Central memory CD4-positive, alpha-beta T cell (primary cell): ENCODE data around the gene ARRB1.
"Not testable (repeated sequence)": the region's sequence is repeated elsewhere in the genome, so short reads cannot be mapped to it uniquely, and the experiment has no call there.

Experiments used
- DNase-seq: peaks from one replicate; pipeline ENCODE4 v3.0.0; 2022

The ARRB1 gene

DNA sequence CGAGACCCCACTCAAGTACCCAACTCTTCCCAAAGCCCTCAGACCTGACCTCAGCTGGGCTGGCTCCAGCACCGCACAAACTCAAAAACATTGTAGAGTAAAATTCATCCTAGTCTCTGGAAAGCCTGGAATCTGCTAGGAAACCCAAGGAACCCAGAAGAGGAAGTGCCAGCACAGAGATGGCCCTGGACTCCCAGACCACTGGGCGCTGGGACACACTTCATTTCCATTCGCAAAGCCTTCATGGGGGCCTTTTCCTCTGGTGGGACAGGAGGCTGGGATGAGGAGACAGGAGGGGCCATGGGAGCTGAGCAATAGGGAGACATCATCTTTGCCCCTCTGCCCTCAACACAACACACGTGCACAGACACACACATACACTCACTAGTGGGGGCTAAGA lies 30.8 kb downstream of the ARRB1 start:
- DNase-seq: no peak

DNA sequence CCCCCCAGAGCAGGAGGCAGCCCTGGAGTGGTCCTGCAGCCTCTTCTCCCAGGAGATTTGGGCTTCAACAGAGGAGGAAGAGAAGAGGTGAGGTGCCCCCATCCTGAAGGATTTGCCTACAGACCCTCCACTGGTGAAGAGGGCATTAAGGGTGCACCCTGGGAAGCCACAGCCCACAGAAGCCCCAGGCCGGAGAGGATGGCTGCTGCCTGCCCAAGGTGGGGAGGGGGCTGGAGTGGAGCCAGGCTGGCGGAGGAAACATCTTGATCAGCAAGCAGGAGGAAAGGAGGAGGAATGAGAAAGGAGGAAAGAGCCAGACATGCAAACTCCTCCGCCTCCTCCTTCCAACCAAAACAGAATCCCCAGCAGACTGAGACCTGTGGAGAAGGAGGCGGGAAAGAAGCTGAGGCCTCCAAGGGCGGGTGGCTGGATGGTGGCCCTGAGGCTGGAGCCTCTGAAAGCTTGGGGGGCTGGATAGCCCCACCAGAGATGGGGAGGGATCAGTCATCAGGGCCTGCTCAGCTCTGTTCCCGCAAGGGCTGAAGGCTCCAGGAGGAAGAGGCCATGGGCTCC lies 31.3 kb downstream of the ARRB1 start:
- no peak for DNase-seq

DNA sequence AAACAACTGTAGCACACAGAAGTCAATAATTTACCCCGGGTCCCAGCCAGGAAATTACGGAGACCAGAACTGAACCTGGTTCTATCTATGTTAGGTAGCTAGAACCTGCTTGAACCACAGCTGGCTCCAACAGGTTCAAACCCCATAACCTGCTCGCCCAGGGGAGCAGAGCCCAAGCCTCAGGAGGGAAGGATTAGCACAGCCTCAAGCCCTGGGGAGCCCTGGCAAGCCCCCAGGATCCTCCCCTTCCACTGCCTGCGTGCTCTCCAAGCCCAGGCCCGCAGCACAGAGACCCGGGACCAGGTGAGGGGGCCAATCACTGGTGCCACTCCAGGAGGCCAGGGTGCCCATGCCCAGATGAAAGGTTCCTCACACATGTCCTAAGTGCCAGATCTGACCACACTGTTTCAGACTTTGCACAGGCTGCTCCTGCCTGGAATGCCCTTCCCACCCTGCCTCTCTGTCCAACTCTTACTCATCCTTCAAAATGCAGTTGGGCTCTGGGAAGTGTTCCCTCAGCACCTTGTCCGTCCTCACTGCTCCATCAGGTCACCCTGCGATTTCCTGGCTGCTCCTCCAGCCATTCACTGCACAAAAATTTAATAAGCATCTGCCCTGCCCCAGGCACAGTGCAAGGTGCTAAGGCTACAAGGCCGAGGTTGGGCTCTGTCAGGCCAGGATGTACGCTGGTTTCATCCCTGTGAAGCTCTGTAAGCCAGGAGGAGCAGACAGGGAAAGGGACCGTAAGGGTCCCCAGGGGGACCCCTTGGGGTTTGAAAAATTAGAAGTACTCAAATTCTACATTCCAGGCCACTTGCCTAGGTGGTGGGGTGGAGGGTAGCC lies 32.2 kb downstream of the ARRB1 start:
- DNase-seq: no peak

DNA sequence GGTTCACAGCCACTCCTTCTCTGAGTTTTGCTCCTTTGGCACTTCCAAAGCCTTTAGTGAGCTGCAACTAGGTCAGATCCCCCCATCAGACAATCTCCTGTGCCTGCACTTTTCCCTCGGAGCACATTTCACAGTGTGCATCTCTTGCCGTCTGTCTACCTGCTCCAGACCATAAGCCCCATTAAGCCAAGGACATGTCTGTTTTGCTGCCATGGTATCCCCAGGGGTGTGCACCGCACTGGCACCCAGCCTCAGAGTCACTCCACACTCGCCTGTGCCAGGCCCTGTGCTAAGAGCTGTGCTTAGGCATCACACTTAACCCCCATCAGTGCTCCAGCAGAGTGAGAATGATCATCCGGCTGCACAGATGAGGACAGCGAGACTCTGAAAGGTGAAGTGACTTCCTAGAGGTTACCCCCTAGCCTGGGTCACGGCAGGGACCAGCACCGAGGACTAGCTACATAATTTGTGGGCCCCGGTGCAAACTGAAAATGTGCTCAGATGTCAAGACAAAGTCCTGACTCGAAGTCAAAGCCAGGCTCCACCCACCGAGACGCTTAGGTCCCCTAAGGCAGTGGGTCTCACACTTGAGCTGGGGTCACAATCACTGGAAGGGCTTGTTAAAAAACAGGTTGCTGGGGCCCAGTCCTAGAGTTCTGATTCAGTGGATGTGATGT lies 33.9 kb downstream of the ARRB1 start:
- no peak for DNase-seq

DNA sequence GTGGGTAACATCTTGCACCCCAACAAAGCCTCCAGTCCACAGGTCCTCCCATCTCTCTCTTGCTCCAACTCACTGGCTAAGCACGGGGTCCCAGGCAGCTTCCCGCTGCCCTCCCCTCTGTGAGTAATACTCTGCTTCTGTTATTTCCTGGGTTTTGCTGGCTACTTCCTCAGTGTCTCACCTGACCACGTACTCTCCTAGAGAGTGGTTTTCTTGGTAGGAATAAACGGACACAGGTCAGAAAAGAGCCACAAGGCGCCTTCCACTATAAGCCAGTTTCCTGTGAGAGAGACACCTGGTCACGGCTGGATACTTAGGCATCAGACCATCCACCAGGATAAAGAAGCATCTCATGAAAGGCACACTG lies 36.0 kb downstream of the ARRB1 start:
- DNase-seq: no peak

DNA sequence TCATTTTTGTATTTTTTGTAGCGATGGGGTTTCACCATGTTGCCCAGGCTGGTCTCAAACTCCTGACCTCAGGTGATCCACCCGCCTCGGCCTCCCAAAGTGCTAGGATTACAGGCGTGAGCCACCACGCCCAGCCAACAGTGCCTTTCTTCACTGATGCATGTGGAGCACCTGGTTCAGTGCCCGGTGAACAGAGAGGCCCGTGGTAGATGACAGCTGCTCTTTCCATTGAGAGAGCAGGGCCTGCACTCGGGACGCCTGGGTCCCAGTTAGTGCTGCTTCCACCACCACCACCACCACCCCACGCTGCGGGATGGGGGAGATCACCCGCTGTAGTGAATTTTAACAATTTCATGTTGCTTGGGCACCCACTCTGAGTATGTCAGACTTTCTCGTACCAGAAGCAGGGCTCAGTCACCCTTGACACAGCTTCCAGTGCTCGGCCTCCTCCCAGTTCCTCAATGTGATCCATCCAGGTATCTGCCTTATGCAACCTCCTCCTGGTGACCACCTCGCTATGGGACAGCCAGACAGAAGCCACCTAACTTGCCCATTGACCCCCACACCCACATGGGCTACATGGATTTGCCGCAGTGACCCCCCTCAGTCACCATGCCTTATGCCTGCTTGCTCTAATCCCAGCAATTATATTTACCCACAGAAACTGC lies 36.6 kb downstream of the ARRB1 start:
- DNase-seq: no peak

DNA sequence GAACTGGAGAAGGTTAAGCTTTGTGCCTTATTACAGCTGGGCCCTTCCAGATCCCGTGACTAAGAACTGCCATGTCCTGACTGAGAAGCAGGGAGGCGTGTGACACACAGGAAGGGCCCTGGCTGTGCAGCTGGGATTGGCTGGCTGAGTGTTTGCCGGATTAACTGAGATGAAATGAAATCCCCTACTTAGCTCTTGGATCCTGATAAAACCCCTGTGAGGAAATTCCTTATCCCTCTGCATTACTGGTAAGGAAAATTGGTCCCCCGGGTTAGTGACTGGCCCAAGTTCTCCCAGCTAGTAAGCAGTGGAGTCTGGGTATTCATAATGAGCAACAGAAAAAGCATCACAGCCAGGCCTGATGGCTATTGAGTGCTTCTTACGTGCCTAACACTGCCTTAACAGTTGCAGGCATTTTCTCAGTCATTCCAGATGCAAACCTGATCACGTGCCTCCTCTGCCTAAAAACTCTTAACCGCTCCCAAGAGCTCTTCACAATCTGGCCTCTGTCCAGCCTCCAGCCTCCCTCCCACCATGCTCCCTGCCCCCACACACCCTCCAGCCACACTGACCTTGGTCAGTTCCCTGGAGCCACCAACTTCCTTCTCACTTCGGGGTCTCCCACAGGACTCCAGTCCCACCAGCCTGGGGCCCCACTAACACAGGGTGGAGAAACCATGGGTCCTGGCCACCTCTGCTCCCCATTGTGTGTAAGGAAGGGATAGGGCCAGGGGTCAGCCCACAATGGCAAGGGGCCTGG lies 37.8 kb downstream of the ARRB1 start:
- DNase-seq: no peak

DNA sequence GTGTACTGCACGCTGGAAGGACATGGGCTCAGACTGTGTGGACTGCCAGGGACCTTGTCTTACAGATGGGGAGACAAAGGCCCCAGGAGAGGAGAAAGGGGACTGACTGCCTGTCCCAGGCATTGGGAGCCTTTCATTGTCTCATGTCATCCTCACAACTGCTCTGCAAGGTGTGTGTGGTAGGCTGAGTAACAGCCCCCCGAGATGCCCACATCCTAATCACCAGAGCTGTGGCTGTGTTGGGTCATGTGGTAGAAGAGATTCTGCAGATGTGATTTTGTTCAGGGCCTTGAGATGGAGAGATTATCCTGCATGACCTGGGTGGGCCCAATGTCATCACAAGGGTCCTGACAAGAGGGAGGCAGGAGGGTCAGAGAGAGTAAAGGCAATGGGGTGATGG lies 39.1 kb downstream of the ARRB1 start:
- DNase-seq: no peak

DNA sequence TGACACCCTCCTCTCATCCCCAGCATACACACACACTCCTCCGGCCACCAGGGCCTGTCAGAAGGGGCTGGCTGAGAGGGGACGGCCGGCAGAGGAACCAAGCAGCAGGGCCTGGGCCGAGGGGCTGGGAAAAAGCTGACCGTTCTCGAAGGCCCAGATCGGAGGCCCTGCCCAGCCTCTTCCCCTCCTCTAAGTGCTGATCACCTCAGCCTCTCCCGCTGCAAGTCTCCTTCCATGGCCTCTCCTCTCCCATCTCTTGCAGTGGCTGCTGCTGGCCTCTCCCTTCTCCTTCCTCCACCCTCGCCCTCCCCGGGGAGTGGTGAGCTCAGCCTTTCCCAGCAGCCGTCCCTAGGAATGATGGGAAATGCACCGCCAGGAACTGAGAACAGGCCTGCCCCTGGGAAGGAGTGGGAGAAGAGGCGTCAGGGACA lies 39.6 kb downstream of the ARRB1 start:
- DNase-seq: no peak

DNA sequence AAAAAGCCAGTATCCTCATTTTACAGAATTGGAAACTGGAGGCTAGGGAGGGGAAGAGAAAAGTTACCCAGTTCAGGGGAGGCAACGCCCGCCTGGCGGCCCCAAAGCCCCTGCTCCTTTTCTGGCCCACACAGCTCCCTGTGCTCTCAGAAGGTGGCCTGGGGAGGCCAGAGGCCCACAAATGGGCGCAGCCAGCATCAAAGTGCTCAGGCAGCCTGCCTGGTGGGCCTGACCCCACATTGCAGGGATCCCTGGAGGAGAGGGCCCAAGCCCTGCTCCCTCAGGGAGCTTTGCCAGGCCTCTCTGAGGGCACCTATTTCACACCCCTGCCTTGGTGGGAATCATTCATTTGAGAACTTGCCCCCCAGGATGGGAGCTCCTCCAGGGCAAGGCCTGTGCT lies 42.5 kb downstream of the ARRB1 start:
- no peak for DNase-seq

DNA sequence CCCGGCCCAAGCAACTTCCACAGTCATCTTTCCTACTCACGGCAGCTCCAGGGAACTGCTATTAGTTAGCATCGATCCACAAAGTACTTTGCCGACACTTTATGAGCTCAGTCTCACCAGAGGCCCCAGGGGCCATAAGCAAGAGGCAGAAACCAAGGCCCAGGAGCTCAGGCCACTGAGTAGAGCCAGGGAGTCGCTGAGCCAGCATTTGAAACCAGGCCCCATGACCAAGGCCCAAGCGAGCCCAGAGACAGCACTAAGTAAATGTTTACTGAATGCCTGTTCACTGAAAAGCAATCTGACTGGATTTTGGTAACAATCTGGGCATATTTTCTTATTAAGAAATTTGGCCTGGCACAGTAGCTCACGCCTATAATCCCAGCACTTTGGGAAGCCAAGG lies 43.3 kb downstream of the ARRB1 start:
- no peak for DNase-seq

DNA sequence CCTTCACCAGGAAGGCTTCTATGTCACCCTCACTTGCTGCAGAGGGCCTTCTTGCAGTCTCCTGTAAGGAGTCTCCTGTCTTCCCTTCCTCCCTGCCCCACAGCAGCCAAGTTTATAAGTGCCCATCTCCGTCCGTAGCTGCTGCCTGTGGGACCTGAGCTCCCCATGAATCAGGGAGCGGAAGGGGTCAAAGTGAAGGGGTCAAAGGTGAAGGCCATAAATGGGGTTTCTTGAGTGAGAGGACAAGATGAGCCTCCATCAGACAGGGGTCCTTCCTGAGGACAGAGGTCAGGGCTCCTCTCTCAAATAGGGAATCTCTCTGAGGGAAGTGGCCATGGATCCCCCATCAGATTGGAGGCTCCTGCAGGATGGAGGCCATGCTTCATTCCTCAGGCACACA lies 44.4 kb downstream of the ARRB1 start:
- no peak for DNase-seq

DNA sequence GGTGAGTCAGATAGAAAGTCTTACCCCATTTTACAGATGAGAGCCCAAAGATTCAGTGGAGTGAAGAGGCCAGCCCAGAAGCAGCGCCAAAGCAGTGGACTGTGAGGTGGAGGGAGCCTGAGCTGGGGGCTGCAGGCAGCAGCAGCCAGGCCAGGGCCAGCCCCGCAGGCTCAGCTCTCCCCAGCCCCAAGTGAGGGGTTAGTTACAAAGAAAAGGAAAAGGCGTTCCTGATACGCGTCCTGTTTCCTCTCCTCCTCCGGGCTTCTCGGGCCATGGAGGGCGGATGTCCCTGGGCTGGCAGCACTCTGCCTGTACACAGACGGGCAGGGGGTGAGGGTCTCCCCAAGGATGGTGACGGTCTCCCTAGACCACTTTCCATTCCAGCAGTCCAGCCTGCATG lies 44.9 kb downstream of the ARRB1 start:
- no peak for DNase-seq

DNA sequence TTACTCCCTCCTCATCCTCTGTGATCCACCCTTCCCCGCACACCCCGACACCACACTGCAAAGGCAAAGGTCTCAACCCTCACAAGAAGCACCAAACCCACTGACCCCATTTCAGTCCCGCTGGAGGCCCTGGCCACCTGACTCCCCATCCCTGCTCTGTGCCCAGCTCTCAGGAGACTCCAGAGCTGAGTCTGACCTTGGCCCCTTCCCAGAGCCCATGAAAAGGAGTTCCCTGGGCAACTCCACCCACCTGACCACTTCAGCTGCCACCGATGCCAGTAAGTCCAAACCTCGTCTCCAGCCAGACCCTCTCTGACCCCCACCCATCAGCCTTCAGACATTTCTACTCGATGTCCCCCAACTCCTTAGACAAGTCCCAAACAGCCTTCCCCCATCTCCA lies 45.5 kb downstream of the ARRB1 start:
- DNase-seq: no peak

DNA sequence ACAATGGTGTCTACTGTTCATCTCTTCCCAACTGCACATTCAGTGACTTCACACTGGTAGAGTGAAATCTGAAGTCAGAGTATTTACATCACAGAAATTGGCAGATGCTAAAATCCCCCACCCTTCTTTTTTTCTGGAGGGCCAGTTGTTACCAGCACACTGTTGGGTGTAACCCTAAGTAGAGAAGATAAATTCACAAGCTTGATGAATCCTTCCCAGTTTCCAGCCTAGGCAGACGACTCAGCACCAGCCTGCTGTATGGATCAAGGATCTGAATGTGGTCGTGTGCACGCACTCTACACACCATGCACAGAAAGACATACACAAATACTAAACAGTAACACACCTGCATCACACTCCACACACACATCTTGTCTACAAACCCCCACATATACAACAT lies 46.0 kb downstream of the ARRB1 start:
- no peak for DNase-seq

DNA sequence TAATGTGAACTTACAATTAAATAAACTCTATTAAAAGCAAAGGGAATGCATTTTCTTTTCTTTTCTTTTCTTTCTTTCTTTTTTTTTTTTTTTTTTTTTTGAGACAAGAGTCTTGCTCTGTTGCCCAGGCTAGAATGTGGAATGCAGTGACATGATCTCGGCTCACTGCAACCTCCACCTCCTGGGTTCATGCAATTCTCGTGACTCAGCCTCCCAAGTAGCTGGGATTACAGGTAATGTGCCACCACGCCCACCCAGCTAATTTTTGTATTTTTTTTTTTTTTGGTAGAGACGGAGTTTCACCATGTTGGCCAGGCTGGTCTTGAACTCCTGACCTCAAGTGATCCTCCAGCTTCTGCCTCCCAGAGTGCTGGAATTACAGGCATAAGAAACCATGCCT lies 46.5 kb downstream of the ARRB1 start:
- not testable (repeated sequence) for DNase-seq

DNA sequence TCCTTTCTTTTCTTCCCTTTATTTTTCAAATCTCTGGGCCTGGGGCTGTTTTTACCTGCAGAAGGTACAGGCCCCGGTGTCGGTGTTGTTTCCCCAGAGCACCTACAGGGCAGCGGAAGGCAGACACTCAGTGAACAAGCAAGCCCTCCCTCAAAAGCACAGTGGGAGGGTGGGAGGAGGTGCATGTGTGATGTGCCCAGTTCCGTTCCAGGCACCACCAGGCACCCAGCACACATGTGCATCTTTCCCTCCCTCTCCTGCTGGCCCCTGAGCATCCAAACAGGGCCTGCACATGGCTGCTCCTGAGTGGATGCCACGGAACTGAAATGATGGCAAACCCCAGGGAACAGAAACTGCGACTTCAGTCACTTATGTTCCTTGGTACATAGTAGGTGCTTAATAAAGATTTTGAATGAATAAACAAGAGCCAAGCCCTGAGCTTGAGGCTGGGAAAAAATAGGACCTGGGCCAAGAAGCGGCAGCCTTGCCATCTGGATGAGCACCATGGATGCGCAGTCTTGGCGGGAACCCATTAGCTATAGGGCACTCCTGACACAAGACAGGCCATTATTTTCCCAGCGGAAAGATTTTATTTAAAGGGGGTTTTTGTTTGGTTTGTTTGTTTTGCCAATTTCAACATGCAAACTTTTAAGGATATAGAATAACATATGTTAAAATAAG lies 47.8 kb downstream of the ARRB1 start:
- no peak for DNase-seq

DNA sequence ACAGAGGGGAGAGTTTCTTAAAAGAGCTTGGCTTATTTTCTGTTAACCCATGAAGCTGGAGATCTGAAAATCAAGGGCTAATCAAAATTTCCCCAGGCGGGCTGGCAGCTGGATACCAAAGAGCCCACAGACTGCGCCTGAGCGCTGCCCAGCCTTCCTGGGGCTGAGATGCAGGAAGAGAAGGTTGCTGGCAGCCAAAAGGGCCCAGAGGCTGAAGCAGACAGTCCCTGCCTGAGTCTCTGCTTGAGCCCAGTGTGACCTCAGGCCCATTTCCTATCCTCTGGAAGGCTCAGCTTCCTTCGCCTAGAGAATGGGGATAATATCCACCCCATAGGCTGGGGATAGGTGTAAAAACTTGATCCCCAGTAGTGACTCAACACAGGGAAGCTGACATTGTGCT lies 49.1 kb downstream of the ARRB1 start:
- no peak for DNase-seq

DNA sequence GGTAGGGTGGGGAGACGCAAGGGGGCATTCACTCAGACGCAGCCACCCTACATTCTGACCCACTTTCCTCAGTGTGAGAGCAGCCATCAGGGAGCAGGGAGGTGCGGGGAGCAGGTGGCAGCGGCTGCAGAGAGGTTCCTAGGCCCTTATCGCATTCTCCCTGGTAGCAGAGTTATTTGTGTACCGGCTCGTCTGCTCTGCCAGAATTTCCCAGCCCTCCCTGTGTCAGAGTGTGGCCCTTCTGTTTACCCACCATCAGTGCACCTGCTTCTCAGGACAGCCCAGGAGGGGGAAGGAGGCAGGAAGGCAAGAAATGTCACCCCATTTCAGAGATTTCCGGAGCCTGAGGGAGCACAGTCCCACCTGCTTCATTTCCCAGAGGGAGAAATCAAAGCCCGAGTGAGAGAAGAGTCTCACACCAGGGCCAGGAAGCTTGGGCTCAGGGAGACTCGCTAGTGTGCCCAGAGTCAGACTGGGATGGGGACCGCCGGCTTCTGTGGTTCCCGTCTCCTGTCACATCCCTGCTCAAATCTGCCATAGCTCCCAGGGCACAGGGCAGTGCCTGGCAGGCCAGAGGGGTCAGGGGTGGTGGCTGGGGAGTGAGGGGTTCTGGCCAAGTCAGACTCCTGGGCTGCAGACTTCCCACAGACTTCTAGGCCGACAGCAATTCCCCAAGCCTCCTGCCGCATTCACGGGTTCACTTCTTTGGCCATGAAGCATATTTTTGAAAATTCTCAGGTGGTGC lies 49.7 kb downstream of the ARRB1 start:
- DNase-seq: no peak

DNA sequence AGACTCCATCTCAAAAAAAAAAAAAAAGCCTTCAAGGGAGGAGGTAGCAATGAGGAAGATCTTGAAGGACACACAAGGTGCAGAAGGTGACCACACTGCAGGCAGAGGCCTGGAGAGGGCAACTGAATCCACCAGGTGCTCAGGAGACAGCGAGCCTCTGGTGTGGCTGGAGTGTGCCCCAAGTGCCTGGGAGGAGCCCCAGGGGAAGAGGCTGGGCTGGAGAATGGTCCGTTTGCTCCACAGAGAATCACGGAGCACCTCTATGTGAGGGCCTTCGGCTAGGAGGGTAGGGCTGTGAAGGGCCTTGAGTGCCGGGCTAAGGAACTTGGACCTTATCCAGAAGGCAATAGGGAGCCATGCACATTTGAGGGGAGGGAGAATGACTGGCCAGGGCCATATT lies 50.3 kb downstream of the ARRB1 start:
- DNase-seq: no peak

DNA sequence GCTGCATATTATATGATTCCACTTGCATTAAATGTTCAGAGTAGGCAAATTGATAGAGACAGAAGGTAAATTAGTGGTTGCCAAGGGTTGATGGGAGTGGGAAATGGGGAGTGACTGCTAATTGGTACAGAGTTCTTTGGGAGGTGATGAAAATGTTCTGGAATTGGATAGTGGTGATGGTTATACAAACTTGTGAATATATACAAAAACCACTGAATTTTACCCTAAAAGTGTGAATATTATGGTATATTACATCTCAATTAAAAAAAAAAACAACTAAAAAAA lies 52.5 kb downstream of the ARRB1 start:
- no peak for DNase-seq
